IMR-90 (cell line): Measurements from ENCODE around the gene RNF123. TPM values are rescaled to one million over a fixed set of nuclear protein-coding genes. Genes with fewer than 3 reads are reported as not detected.

Experiments
- ATAC-seq: fragments of 200-7000 bp; cut with Tn5 transposase; 2 replicates; pipeline ENCODE4 v1.9.1; 2020; ENCODE audit warnings: low read depth, mild to moderate bottlenecking, moderate library complexity
- BruUV-seq: library from RNA; stranded (reverse); fragments of 400-500 nt; replicated peaks from 2 replicates; lab custom pipeline; 2021; lab: Mats Ljungman, UMichigan
- CTCF ChIA-PET: fragments of 300-600 bp; formaldehyde crosslinking; extraction: SDS; loops from one replicate; lab custom pipeline; 2021; ENCODE audit warnings: antibody characterized with exemption; lab: Yijun Ruan, JAX
- POLR2A ChIA-PET: fragments of 300-600 bp; sonication (Branson Sonifier 250); formaldehyde crosslinking; loops from one replicate; lab custom pipeline; 2022; ENCODE audit warnings: antibody characterized with exemption; ENCODE audit not compliant: unreplicated experiment; lab: Charles Lee
- DNase-seq: peaks from one replicate; pipeline ENCODE4 v3.0.0; 2013
- H2AFZ ChIP-seq: replicated peaks from 2 replicates; pipeline ENCODE3; 2013; ENCODE audit warnings: low read length, mild to moderate bottlenecking; ENCODE audit not compliant: poor library complexity
- H2AK5ac ChIP-seq: 2 replicates; pipeline ENCODE4 v1.6.1; 2013; ENCODE audit warnings: low read depth, low read length, inconsistent platforms
- H2AK9ac ChIP-seq: replicated peaks from 2 replicates; pipeline ENCODE3; 2013; ENCODE audit warnings: mild to moderate bottlenecking, low read depth, low read length, moderate library complexity; ENCODE audit not compliant: poor library complexity
- H2BK120ac ChIP-seq: 2 replicates; pipeline ENCODE4 v1.6.1; 2013; ENCODE audit warnings: low read depth, low read length, inconsistent platforms
- H2BK15ac ChIP-seq: 3 replicates; pipeline ENCODE4 v1.6.1; 2013; ENCODE audit warnings: low read depth, low read length, inconsistent platforms
- H2BK20ac ChIP-seq: 2 replicates; pipeline ENCODE4 v1.6.1; 2013; ENCODE audit warnings: low read depth, mild to moderate bottlenecking, inconsistent platforms, low read length, moderate library complexity
- H2BK5ac ChIP-seq: 2 replicates; pipeline ENCODE4 v1.6.1; 2013; ENCODE audit warnings: mild to moderate bottlenecking, low read depth, low read length, inconsistent platforms; ENCODE audit not compliant: poor library complexity, severe bottlenecking
- H3K14ac ChIP-seq: replicated peaks from 2 replicates; pipeline ENCODE4 v1.6.1; 2013; ENCODE audit warnings: low read depth, low read length, inconsistent platforms
- H3K18ac ChIP-seq: 2 replicates; pipeline ENCODE4 v1.6.1; 2013; ENCODE audit warnings: low read depth, low read length, control low read depth
- H3K23ac ChIP-seq: 2 replicates; pipeline ENCODE4 v1.6.1; 2013; ENCODE audit warnings: low read depth, low read length, inconsistent platforms
- H3K27ac ChIP-seq: 2 replicates; pipeline ENCODE4 v1.5.1; 2013; ENCODE audit warnings: mild to moderate bottlenecking, control low read depth, low read length; ENCODE audit not compliant: insufficient read depth
- H3K27me3 ChIP-seq: 2 replicates; pipeline ENCODE4 v1.6.1; 2013; ENCODE audit warnings: low read length; ENCODE audit not compliant: control insufficient read depth, insufficient read depth
- H3K36me3 ChIP-seq: 2 replicates; pipeline ENCODE4 v1.6.1; 2013; ENCODE audit warnings: low read length, mixed read lengths; ENCODE audit not compliant: control insufficient read depth, insufficient read depth
- H3K4ac ChIP-seq: 2 replicates; pipeline ENCODE4 v1.6.1; 2013; ENCODE audit warnings: low read depth, low read length, inconsistent platforms
- H3K4me1 ChIP-seq: 2 replicates; pipeline ENCODE4 v1.6.1; 2013; ENCODE audit warnings: low read length, mixed read lengths; ENCODE audit not compliant: control insufficient read depth, insufficient read depth
- H3K4me2 ChIP-seq: 2 replicates; pipeline ENCODE4 v1.6.1; 2013; ENCODE audit warnings: low read depth, mild to moderate bottlenecking, control low read depth, low read length, moderate library complexity
- H3K4me3 ChIP-seq: 2 replicates; pipeline ENCODE4 v1.5.1; 2013; ENCODE audit warnings: low read depth, mild to moderate bottlenecking, control low read depth, low read length, moderate library complexity; ENCODE audit not compliant: insufficient read depth
- H3K56ac ChIP-seq: 2 replicates; pipeline ENCODE4 v1.6.1; 2013; ENCODE audit warnings: low read length, inconsistent platforms; ENCODE audit not compliant: insufficient read depth; ENCODE audit errors: extremely low read depth
- H3K79me1 ChIP-seq, 2 experiments: 2 replicates each; pipeline ENCODE4 v1.6.1; 2013; ENCODE audit warnings: low read length in 2 of 2, inconsistent platforms in 1 of 2, low read depth in 1 of 2
- H3K9ac ChIP-seq: 2 replicates; pipeline ENCODE4 v1.6.1; 2013; ENCODE audit warnings: low read depth, low read length, control low read depth
- H3K9me1 ChIP-seq: 2 replicates; pipeline ENCODE4 v1.6.1; 2013; ENCODE audit warnings: low read length, inconsistent platforms; ENCODE audit not compliant: insufficient read depth
- H3K9me3 ChIP-seq: 2 replicates; pipeline ENCODE4 v1.6.1; 2013; ENCODE audit warnings: low read length; ENCODE audit not compliant: control insufficient read depth, insufficient read depth
- H4K20me1 ChIP-seq: 2 replicates; pipeline ENCODE4 v1.6.1; 2013; ENCODE audit warnings: low read length, inconsistent platforms; ENCODE audit not compliant: insufficient read depth
- H4K5ac ChIP-seq: 2 replicates; pipeline ENCODE4 v1.6.1; 2013; ENCODE audit warnings: mild to moderate bottlenecking, low read depth, low read length, control low read depth
- H4K8ac ChIP-seq, 2 experiments: 2 replicates each; pipeline ENCODE4 v1.6.1; 2013; ENCODE audit warnings: low read depth in 2 of 2, low read length in 2 of 2, control low read depth in 1 of 2, inconsistent platforms in 1 of 2
- H4K91ac ChIP-seq: 2 replicates; pipeline ENCODE4 v1.6.1; 2013; ENCODE audit warnings: low read depth, low read length, inconsistent platforms; ENCODE audit not compliant: insufficient read depth
- MAFK ChIP-seq: IDR thresholded peaks from 2 replicates; pipeline ENCODE4 v1.6.1; 2012; ENCODE audit warnings: low read depth, low read length, improper control_type of control experiment
- WGBS, 2 experiments: methylation state at CpG; one replicate each; pipeline versions ENCODE4 v1.1.5 to v1.1.7; 2013; ENCODE audit warnings: missing lambda C conversion rate in 2 of 2; ENCODE audit not compliant: insufficient read length in 1 of 2; ENCODE audit errors: extremely low coverage in 2 of 2; 5-methylcytosine and 5-hydroxymethylcytosine counted together
- dilution Hi-C: fragments of 300-500 bp; cut with HindIII; formaldehyde crosslinking; loops from one replicate; pipeline ENCODE4 v1.14.3; 2018; ENCODE audit warnings: low sequenced_read_pairs; ENCODE audit not compliant: unreplicated experiment
- in situ Hi-C: fragments of 300-500 bp; cut with MboI; formaldehyde crosslinking; loops from 3 replicates; pipeline ENCODE4 v1.14.3; 2019; ENCODE audit warnings: low sequenced_read_pairs, inconsistent platforms, mixed read lengths
- intact Hi-C: fragments of 100-400 bp; cut with micrococcal nuclease; formaldehyde crosslinking; loops from 2 replicates; pipeline ENCODE4 v1.10.0; 2022
- polyA plus RNA-seq, 3 experiments: library from polyadenylated mRNA; depleted of rRNA; stranded (reverse); fragments of >200 nt; gene quantifications; 2 replicates each; pipeline ENCODE4 v1.2.3, GENCODE V29; 2012; ENCODE audit warnings: low replicate concordance in 1 of 3
- total RNA-seq: library from RNA; depleted of rRNA; stranded (reverse); fragments of >200 nt; gene quantifications from 2 replicates; pipeline ENCODE4 v1.2.3, GENCODE V29; 2012

Gene RNF123
- total and polyA plus RNA-seq, 2 of the 4 experiments (the other 2 are of a cell fraction), result 13.4 to 37.7 TPM

DNA sequence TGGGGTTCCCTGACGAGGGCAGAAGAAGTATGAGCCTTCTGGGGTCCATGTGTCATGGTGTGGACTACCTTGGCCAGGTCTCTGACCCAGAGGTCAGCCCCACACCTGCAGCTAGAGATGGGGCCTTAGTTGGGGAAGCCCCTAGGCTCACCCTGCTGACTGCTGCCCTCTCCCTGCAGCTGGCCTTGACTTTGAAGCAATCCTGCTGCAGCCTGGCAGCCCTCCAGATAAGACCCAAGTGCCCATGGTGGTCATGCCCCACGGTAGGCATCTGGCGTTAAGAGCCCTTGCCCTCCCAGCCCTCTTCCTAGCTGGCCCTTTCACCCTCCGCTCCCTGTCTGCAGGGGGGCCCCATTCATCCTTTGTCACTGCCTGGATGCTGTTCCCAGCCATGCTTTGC is 7.8 kb upstream of the RNF123 start:
- Histone ChIP-seq H3K4me1 (no peaks in the 10 kb centered on the region), H3K56ac (no peak overlapping the region), H3K27ac (no peak overlapping the region), H2BK5ac (no peak overlapping the region), H4K91ac (no peak overlapping the region), H3K36me3 (peaks cover 73% of the 10 kb centered on the region), H3K14ac (no peak overlapping the region), H3K4me3 (no peak overlapping the region), H3K4ac (no peak overlapping the region), H3K9ac (no peak overlapping the region), H3K18ac (no peak overlapping the region), H3K23ac (no peak overlapping the region), H3K27me3 (no peaks in the 10 kb centered on the region), H3K4me2 (no peak overlapping the region), H2BK120ac (no peak overlapping the region), H2BK15ac (no peak overlapping the region), H2AK9ac (no peak overlapping the region), H3K79me1 (peaks cover 9 to 24% of the 10 kb centered on the region in 2 experiments; a peak in 2 of 4 replicates), H2BK20ac (no peak overlapping the region), H4K8ac (no peak overlapping the region), H3K9me3 (no peaks in the 10 kb centered on the region), H2AFZ (no peak overlapping the region), H3K9me1 (no peaks in the 10 kb centered on the region; the same call in 1 of the 2 replicates), H4K20me1 (no peaks in the 10 kb centered on the region; the same call in 1 of the 2 replicates), H2AK5ac (no peak overlapping the region), H4K5ac (no peak overlapping the region)
- TF ChIP-seq MAFK, result no peak
- DNase-seq, result no peak
- no CpG with 5 or more reads among the region's 4 CpGs for WGBS, 2 experiments
- intact Hi-C loops, result no loop called here
- ChIA-PET CTCF (no interaction called here), POLR2A (no interaction called here)
- no TSS peak for BruUV-seq
- no peak for ATAC-seq
- in situ Hi-C loops, result no loop called here
- dilution Hi-C loops, result no loop called here
